ENCODE data around the gene SLC24A4. TPM values are rescaled to one million over a fixed set of nuclear protein-coding genes. Genes with fewer than 3 reads are reported as not detected.

SLC24A4 gene
- polyA plus RNA-seq, 4 donors: 0.20 to 0.37 (median 0.27) TPM

DNA sequence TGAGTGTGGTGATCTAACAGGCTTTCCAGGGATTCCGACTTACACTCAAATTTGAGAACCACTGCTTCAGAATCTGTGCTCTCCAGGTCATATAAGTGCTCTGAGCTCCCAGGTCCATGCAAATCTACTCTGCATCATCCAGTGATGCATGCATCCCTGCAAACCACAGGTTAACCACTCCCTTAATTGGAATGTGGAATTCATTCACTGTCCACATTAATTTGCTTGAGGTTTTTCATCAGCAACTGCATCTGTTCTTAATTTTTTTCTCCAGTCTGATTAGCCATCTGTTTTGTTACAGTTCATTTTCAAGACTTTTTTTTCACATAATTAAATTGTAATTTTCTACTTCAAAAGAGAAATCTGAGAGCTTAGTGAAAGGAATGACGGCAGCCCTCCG, 147.2 kb downstream of the SLC24A4 start:
- no peak for DNase-seq (ENCODE audit: low read depth in 4 of 4, low spot score in 2 of 4)

GRCh38 chr14:92470811-92471210, 147.8 kb downstream of the SLC24A4 start:
- no peak for DNase-seq (ENCODE audit: low read depth in 4 of 4, low spot score in 2 of 4)

GRCh38 chr14:92471919-92472318, 149.0 kb downstream of the SLC24A4 start:
- no peak for DNase-seq (ENCODE audit: low read depth in 4 of 4, low spot score in 2 of 4)

DNA sequence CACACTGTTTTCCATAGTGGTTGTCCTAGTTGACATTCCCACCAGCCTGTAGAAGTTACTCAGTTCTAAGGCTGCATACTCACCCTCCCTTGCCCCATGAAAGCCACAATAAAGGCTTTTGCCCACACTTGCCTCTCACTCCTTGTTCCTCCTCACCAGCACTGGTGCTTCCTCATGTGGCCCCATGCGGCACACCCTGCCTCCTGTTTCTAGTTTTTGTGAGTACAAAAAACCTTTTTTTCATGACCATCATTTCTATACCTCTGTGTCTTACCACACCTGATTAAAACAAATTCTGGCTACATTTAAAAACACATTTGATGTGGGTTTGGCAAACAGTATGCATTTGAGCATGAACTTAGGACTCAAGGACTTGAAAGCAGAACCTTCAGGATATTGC, 149.9 kb downstream of the SLC24A4 start:
- DNase-seq (ENCODE audit: low read depth in 4 of 4, low spot score in 2 of 4): no peak

DNA sequence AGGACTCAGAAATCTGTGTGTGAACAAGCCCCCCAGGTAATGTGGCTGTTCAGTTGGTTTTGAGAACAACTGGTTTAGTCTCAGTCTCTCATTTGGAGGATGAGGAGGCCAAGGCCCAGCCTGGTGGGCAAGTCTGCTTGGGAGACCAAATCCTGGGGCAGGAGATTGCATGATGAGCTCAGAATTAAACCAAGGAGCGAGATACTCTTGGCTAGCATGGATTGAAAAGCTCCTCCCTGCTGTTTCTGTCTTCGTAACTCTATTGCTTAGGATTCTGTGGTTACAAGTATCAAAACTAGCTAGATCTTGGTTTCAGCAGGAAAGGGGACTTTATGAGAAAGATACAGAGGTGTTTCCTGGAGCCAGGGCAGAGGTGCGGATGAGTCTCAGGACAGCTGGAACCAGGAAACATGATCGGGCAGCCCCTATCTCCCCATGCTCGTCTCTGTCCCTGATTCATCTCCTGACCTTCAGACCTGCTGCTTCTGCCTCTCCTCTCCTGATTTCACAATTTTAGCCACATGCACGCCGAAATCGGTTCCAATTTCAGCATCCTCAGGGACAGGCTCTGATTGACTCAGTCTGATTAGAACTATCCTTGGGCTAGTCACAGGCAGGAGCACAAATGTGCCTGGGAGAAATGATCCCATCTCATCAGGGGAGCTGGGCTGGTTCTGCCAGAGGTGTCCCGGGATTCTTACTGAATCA, 150.4 kb downstream of the SLC24A4 start:
- DNase-seq (ENCODE audit: low read depth in 4 of 4, low spot score in 2 of 4): no peak

DNA sequence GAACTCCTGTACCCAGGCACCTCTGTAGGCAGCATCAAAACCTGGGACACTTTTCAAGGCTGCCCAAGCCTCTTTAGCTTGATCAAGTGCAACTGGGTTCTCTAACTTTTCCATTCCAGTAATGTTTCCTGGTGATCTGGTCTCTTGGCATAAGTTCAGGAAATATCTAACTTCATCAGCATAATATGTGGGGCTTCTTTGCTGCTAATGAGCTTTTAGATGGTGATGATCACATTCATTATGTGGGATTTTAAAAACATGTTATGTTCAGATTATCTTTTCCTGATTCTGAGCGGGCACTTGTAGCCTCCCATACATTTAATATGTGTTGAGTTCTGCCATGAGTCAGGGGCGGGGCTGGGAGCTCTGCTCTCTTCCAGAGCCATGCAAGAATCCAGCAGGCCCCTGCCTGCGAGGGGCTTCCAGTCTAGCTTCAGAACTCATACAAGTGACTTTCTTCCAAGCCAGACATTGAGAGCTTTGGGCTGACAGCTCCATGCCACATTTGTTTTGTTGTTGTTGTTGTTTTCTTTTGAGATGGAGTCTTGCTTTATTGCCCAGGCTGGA, 151.1 kb downstream of the SLC24A4 start:
- DNase-seq (ENCODE audit: low read depth in 4 of 4, low spot score in 2 of 4): no peak

GRCh38 chr14:92475037-92475436, 152.1 kb downstream of the SLC24A4 start:
- DNase-seq (ENCODE audit: low read depth in 4 of 4, low spot score in 2 of 4): no peak

DNA sequence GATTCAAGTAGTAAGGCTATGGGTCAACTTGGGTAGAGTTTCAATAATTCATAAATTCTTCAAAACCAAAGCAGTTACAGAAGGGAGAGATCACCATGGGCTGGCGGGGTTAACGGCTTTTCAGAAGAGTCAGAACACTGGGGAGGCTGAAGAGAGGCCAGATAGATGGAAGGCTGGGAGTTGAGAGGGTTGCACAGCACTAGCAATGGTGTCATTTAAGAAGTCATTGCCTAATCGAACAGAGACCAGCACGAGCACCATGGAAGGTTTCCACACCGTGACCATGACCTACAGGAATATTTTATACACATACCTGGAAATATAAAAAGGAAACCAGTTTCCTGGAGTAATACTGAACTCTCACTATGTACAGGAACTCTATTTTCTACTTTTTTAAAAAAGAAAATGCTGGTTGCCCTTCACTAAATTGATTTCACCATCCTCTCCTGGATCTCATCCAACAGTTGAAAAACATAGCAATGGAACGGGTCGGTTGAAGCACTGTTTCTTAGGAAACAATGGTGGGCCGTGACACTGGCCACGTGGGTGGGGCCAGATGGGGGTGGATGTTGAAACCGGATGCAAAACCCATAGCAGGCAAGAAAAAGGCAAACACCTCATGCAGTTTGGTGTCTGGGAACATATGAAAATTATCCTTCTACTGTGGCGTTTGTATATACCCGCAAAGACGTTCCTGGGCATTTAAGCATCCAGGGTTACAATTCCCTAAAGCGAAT, 152.7 kb downstream of the SLC24A4 start:
- DNase-seq (ENCODE audit: low read depth in 4 of 4, low spot score in 2 of 4): no peak

DNA sequence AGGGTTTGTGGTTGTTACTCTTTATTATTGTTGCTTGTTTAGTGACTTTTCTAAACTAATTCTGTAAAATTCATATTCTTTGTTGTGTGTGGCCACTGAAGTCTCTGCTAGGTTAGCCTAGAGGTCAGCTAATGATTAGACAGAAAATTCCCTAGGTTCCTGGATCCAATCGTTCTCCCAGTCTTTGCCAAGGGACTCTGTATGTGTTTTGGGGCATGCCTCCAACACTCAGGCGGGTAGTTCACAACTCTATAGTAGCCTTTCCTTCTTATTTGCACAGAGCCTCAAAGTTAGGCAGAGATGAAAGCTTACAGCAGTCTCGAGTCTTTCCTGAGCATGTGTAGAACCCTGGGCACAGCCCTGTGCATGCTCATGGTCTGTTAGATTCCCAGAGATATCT, 157.9 kb downstream of the SLC24A4 start:
- no peak for DNase-seq (ENCODE audit: low read depth in 4 of 4, low spot score in 2 of 4)

DNA sequence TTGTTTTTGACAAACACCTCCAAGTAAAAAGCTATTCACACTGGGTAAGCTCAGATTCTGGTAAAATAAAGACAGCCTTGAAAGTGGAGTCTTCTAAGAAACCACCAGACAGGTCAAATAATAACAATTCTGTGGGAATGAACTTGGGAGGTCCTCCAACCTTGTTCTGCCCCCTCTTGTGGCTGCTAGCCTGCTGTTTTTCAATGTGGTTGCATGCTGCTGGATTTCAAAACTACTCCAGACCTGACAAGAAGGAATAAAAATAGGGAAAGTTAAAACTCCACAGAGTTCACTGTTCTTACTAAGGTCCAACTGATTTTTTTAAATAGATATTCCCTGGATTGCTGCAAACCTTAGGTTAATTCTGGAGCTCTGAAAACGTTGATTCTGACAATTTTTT, 158.4 kb downstream of the SLC24A4 start:
- no peak for DNase-seq (ENCODE audit: low read depth in 4 of 4, low spot score in 2 of 4)

DNA sequence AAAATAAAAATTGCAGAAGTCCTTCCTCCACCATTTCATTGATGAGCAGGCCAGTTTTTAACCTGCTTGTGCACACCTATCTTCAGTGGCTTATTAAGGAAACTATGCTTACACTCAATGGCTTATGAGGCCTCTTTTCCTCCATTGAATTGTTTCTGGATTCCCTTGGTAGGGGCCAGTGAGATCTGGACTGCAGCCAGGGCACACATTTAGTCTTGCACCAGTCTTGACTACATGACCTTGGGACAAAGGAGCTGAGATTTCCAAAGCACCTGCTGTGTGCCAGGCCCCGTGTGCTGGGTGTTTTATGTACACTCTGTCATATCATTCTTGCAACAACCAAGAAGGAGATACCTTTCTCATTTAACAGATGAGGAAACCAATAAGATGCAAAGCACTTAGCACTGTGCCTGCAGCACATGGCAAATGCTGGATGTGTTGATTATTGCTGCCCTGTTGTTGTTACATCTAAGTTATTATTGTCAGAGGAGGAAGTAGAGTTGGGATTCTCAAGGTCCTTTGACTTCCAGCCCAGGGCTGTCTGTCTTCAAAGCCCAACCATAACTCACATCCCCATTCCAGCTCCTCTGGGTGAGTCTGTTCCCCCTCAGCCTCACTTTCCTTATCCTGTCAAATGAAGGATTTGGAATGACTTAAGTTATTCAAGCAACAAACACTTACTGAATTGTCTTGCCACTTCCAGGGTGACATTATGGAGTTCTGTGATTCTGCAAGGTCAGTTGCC, 159.0 kb downstream of the SLC24A4 start:
- DNase-seq (ENCODE audit: low read depth in 4 of 4, low spot score in 2 of 4): no peak

- no peak for DNase-seq (ENCODE audit: low read depth in 4 of 4, low spot score in 2 of 4)
Measured at GRCh38 chr14:92482621-92483319, 159.8 kb downstream of the SLC24A4 start.

DNA sequence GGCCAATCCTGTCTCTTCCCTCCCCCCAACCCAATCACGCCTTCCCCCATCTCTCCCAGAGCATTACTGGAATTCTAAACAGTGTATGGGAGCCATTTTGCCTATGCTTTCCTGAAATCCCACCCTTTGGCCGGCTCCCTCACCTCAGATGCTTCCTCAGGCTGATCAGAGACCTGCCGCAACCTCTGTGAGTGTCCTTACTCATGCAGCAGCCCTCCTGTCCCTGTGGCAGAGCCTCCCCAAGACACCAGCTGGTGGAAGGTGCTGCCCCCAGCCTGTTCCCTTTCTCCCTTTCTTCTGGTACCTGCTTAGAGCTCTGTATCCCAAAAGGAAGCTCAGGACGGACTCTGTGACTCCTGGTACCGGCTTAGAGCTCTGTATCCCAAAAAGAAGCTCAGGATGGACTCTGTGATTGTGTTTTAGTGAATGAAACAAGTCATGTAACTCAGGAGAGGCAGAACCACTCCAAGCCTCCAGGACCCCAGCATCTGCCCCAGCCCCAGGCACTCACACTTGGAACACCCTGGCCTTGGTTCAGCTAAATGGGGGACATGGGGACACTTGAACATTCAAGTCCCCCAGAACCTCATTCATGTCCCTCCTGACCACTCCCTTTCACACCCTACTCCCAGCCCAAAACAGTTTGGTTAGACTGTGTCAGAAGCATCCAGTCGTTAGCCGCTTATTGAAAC, 161.3 kb downstream of the SLC24A4 start:
- no peak for DNase-seq (ENCODE audit: low read depth in 4 of 4, low spot score in 2 of 4)

DNA sequence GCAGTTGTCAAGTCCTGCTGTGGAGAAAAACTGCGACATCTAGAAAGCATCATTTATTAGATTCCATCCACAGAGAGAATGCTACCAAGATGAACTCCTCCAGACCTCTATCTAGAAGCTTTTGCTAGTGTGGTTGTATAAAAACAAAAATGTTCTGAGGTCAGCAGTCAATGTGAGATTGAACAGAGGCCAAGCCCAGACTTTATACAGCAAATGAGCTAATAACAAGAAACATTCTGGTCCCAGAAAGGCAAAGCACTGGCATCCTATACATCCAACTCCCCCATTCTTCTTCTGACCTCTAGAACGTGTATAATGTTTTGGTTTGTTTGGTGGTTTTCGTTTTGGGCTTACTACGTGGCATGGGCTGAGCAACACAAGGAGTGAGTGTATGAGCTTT, 163.9 kb downstream of the SLC24A4 start:
- DNase-seq (ENCODE audit: low read depth in 4 of 4, low spot score in 2 of 4): no peak

- no peak for DNase-seq (ENCODE audit: low read depth in 4 of 4, low spot score in 2 of 4)
Measured at GRCh38 chr14:92487513-92488133, 164.7 kb downstream of the SLC24A4 start.

GRCh38 chr14:92489394-92490238, 166.7 kb downstream of the SLC24A4 start:
- DNase-seq (ENCODE audit: low read depth in 4 of 4, low spot score in 2 of 4): no peak

GRCh38 chr14:92490239-92490959, 167.4 kb downstream of the SLC24A4 start:
- DNase-seq (ENCODE audit: low read depth in 4 of 4, low spot score in 2 of 4): no peak

GRCh38 chr14:92491782-92492181, 168.8 kb downstream of the SLC24A4 start:
- no peak for DNase-seq (ENCODE audit: low read depth in 4 of 4, low spot score in 2 of 4)
